HG02571 (cell line): Measurements from ENCODE around the gene MAP3K7CL.

Experiments used
- ATAC-seq: cut with Tn5 transposase; IDR thresholded peaks from one replicate; pipeline ENCODE4 v1.9.1; 2021; ENCODE audit warnings: mild to moderate bottlenecking, moderate library complexity; ENCODE audit not compliant: unreplicated experiment

The MAP3K7CL gene

GRCh38 chr21:29194342-29194741 lies 63.9 kb downstream of the MAP3K7CL start:
- no peak for ATAC-seq

DNA sequence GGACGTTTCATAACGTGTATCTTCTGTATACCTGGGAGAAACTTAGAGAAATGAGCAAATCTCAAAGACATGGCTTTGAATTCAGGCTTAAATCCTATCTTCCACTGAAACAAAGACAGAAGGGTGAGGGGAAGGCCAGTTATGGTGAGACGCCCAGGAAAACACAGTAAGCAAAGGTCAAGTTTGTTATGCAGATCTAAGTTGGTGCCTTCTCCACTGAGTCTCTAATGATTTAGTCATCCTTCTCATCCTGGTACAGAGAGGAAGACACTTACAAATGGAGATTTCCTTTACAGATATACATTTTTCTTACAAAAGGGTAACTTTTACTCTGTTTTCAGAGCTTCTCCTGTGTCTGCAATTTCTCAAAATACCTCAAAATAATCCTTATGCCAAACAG lies 64.4 kb downstream of the MAP3K7CL start:
- ATAC-seq = no peak

DNA sequence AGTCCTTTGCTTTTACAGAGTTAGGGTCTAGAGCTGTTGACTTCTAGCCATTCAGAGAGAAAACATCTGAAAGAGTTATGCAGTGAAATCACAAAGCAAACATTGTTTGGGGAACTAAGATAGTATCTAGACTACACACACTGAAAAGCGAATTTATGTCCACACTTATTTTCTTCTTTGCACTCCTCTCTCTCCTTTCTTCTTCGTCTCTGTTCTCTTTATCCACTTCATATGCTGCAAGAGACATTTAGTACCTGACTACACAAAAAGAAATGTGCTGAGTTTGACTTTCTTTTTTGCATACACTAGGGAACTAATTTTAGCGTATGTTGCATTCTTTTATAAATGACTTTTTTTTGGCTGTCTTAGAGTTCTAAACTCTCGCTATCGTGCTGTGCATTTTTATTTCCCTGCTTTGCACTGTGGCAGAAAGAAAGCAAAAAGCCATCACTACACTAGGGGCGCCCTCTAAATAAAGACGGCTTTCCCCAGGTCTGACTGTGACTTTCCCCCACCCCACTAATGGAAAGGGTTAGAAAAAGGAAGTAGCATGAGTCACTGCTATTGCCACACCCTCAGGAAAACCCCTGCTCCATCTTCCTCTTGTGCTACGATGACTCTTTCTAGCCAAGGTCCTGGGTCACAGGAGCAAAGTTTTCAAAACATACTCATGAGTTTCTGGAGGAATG lies 65.7 kb downstream of the MAP3K7CL start:
- ATAC-seq = peak; percentile 97

DNA sequence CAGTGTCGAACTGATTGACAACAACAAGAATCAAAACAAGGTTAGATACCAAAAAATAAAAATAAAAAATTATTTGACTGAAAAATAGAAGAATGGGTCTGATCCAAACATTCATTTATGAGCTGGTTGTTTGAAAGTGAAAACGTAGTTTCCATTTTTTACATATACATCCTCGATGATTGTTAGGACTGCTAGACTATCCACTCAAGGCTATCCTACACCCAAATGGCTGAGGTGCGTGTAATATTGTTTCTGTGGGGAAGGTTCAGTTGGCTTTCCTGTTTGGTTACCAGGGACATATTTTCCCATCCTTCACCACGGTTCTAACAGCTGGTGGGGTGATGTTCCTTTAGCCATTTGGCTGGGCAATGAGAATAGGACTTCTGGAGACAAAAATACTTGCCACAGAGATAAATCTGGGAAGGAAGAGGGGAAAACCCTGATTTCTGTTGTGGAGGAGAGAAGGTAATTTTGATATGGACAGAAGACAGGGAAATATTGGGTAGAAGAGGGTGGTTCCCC lies 66.3 kb downstream of the MAP3K7CL start:
- ATAC-seq = peak; percentile 18

DNA sequence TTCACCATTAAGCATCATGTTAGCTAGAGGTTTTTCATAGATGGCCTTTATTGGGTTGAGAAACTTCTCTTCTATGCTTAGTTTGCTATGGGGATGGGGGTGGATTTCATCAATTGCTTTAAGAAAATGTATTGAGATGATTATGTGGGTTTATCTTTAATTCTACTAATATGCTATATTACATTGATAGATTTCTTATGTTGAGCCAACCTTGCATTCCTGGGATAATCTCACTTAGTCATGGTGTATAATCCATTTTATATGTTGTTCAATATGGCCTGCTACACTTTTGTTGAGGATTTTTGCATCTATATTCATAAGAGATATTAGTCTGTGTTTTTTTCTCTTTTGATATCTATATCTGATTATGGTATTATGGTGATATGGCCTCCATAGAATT lies 70.7 kb downstream of the MAP3K7CL start:
- no peak for ATAC-seq

- no peak for ATAC-seq
Measured at GRCh38 chr21:29205009-29205408, 74.6 kb downstream of the MAP3K7CL start.

DNA sequence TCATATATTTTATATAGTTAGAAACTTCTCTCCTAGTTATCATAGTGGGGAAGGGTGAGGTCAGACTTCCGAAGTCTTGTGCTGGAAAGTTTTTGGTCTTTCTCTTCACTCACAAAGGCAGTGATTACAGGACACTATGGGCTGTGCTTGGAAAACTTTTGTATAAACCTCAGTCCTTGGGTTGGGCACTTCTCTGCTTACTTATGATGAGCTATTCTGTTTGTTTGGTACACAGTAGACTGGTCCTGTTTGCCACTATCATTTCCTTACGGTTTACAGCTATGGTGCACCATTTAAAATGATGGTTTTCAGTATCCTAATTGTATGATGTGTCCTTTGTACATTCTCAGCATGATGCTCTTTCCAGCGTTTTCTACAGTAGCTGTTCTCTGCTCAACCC lies 75.5 kb downstream of the MAP3K7CL start:
- ATAC-seq = no peak

DNA sequence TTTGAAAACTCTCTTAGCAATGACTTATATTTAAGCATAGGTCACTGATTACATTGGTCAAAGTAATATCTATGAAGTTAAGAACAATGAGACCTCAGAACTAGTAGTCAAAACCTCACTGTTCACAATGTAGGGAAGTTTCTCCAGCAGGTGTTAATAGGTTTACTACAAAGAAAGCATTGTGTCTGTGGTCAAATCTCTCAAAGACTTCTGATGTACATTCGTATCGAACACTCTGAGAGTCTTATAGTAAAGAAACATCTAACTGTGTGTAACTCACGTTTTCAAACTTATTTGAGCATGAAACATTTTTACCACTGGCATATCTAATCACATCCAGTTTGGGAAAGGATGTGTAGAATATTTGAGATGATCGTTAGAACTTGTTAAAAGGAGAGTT lies 76.0 kb downstream of the MAP3K7CL start:
- ATAC-seq = no peak

- no peak for ATAC-seq
Measured at GRCh38 chr21:29207201-29207600, 76.8 kb downstream of the MAP3K7CL start.

DNA sequence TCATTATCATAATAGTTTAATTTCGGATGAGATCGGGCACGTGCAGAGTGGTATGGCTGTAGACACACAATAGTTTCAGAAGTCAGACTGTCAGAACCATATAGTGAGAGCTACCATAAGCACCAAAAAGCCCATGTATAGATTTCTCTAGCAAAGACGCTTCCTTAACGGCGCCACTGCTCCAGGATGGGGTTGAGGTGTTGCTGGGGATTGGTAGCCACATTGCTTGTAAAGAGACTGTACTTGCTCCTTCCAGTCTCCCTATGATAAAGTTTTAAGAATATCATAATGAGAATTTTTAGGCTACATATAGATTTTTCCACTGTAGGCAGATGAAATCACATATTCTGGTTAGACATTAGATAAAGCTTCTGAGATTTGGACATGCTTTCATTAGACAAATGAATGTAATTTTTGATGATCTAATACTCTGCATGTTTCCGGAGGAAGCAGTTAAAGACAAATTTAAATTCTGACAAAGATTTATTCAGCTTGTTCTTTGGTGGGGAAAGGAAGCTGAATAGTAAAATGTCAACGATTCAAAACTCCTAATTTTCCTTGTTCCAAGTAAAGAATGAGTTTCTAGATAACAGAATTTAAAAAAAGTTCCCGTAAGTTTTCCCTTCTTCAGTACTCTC lies 77.7 kb downstream of the MAP3K7CL start:
- no peak for ATAC-seq

DNA sequence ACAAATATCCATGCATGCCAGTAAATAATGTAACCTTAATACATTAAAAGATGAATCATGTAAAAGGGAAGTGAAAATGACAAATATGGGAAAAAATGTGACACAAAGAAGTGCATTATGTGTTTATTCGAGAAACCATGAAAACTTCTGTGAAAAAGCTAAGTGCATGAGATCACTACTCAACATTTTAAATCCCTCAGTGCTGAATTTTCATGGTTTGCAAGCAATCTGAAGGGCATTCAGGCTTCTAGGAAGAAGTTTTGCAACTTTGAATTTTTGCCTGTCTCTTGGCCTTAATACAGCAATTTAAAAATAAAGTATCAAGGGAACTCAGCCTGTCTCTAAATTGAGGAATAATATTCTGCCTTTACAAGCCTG lies 78.2 kb downstream of the MAP3K7CL start:
- no peak for ATAC-seq

GRCh38 chr21:29209696-29210095 lies 79.3 kb downstream of the MAP3K7CL start:
- no peak for ATAC-seq

- no peak for ATAC-seq
Measured at GRCh38 chr21:29211205-29211604, 80.8 kb downstream of the MAP3K7CL start.

- no peak for ATAC-seq
Measured at GRCh38 chr21:29212446-29212845, 82.0 kb downstream of the MAP3K7CL start.

- ATAC-seq = no peak
Measured at GRCh38 chr21:29213513-29214385, 83.3 kb downstream of the MAP3K7CL start.

DNA sequence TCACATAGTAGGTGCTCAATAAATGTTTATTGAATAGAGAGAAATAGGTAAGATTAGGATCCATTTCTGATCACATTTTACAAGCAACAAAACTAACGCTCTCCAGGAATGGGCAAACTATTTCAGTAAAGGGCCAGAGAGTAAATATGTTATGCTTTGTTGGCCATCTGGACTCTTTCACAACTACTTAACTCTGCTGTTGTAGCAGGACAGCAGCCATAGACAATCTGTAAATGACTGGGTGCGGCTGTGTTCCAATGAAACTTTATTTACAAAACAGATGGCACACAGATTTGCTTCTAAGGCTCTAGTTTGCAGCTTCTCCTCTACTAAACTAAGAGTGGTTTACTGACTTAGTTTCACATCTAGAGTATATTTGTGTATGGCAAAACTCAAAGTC lies 85.3 kb downstream of the MAP3K7CL start:
- no peak for ATAC-seq

DNA sequence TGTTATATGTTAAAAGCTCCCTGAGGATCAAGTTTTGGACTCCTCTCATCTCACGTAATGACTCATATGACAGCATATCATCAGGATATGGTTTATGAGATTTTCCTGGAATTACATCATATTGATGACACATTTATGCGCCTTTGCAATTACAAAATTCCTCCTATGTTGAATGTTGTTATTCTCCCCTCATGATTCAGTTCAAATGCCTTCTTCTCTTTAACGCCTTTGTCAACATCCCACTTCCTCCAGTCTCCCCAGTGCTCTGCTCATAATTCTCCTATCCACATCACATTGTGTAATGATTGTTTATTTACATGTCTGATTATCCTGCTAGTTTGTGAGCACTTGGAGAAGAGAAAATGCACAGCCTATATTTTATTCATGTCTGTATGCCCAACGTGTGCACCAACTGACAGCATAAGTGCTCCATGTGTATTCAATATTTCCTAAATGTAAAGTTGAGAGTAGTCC lies 87.4 kb downstream of the MAP3K7CL start:
- no peak for ATAC-seq

DNA sequence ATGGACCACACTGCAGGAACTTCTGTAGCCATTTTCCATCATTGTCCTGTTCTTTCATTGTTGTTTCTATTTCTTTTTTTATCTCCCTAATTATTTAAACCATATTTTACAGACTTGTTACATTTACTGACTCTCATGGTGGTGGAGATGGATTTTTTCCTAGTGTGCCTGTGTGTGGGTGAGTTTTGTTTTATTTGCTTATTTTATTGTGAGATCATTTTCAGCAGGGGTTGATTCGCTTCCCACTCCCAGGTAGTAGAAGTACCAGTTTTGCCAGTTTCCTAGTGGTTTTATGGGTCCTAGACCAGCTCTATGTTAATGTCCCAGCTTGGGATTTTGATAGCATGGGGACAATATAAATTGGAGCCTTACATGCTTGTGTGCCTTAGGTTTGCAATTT lies 88.3 kb downstream of the MAP3K7CL start:
- ATAC-seq = no peak

DNA sequence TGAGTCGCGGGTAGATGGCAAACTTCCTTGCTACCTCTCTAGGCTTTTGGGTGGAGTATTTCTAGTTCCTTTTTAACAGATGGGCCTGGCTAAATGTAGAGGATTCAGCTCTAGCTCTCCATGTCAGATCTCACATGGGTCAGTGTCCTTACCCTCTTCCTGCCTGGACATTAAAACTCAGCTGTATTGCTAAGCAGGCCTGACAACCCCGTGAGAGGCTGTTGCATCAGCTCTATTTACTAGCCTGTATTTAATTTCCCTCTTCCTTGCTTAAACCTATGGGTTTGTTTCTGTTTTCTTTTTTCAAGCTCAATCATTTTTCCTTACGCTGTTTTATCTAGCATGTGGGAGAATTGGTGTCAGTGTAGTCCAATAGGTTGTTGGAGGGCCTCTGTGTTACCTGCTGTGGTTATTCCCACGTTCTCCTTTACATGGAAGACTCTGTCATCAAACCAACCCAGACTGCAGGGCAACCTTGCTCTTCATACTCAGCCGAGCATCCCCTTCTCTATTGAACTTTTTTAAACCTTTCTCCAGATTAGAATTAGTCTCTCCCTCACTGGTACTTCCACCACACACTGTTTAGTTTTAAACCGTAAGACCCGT lies 88.8 kb downstream of the MAP3K7CL start:
- ATAC-seq = no peak

GRCh38 chr21:29221253-29221744 lies 90.9 kb downstream of the MAP3K7CL start:
- no peak for ATAC-seq

DNA sequence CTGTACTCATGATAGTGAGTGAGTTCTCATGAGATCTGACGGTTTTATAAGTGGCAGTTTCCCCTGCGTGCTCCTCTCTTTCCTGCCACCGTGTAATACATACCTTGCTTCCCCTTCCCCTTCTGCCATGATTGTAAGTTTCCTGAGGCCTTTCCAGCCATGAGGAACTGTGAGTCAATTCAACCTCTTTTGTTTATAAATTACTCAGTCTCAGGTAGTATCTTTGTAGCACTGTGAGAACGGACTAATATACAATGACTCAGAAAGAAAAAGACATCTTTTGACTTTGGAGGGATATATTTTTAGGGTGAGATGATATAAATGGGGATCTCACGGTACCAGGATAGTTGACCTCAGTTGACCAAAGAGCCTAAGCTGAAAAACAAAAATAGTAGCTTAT lies 93.6 kb downstream of the MAP3K7CL start:
- no peak for ATAC-seq
